ENCODE results near the gene ATG16L1. TPM values are rescaled to one million over a fixed set of nuclear protein-coding genes. Genes with fewer than 3 reads are reported as not detected.

Gene ATG16L1
- total and polyA plus RNA-seq, 8 donors = 7.4 to 15.0 (median 10.5) TPM

- no peak overlapping the region for H3K27ac ChIP-seq
- ATAC-seq = no peak
- no peak for FAIRE-seq
- H3K4me1 ChIP-seq = no peaks in the 10 kb centered on the region
- H3K36me3 ChIP-seq = peaks cover 0 to 67% (median 39%) of the 10 kb centered on the region in 3 donors
- H3K9me3 ChIP-seq = no peaks in the 10 kb centered on the region
- H3K4me3 ChIP-seq = no peak overlapping the region
- TF ChIP-seq CTCF (IDR thresholded peaks at IDR 0.05) = no peak
- intact Hi-C loops (cut with DNase I) = no loop called here
- WGBS, 2 donors = 84 to 89% methylated on average over 8 of the region's 8 CpGs
- no peaks in the 10 kb centered on the region for H3K27me3 ChIP-seq
- no peak for DNase-seq
Measured at GRCh38 chr2:233264667-233265066, 13.2 kb downstream of the ATG16L1 start.

- intact Hi-C loops (cut with DNase I) = no loop called here
- no peaks in the 10 kb centered on the region for H3K9me3 ChIP-seq
Measured at GRCh38 chr2:233265899-233266431, 14.5 kb downstream of the ATG16L1 start.

GRCh38 chr2:233266481-233266880 lies 15.0 kb downstream of the ATG16L1 start:
- no peak for TF ChIP-seq CTCF (IDR thresholded peaks at IDR 0.05)
- Histone ChIP-seq H3K27me3 (no peaks in the 10 kb centered on the region), H3K4me3 (no peak overlapping the region), H3K27ac (no peak overlapping the region), H3K36me3 (peaks cover 0 to 52% (median 32%) of the 10 kb centered on the region in 3 donors), H3K4me1 (peaks cover 6 to 17% (median 13%) of the 10 kb centered on the region in 3 donors), H3K9me3 (no peaks in the 10 kb centered on the region)
- FAIRE-seq = no peak
- no peak for DNase-seq
- intact Hi-C loops (cut with DNase I) = no loop called here
- WGBS, 2 donors = 92 to 95% methylated on average over 4 of the region's 4 CpGs
- ATAC-seq = no peak

More at GRCh38 chr2:233265899-233266431, 14.5 kb downstream of the ATG16L1 start:
- Histone ChIP-seq H3K4me3 (no peak overlapping the region), H3K27ac (no peak overlapping the region), H3K4me1 (peaks cover under 1 to 12% (median 9%) of the 10 kb centered on the region in 3 donors), H3K36me3 (peaks cover 0 to 56% (median 32%) of the 10 kb centered on the region in 3 donors), H3K27me3 (no peaks in the 10 kb centered on the region)
- TF ChIP-seq CTCF (IDR thresholded peaks at IDR 0.05) = no peak
- DNase-seq = no peak
- 92 to 93% methylated on average over 10 of the region's 10 CpGs for WGBS, 2 donors
- no peak for FAIRE-seq
- no peak for ATAC-seq

GRCh38 chr2:233267516-233268245 lies 16.2 kb downstream of the ATG16L1 start:
- FAIRE-seq (no peak), DNase-seq (no peak), ATAC-seq (peak in 3 of 4 donors; percentile 26 to 63 (median 37))
- intact Hi-C loops (cut with DNase I) = no loop called here
- TF ChIP-seq CTCF (IDR thresholded peaks at IDR 0.05) = no peak
- WGBS, 2 donors = 90 to 94% methylated on average over 6 of the region's 6 CpGs
- Histone ChIP-seq H3K4me3 (no peak overlapping the region), H3K9me3 (no peaks in the 10 kb centered on the region), H3K36me3 (peaks cover 0 to 42% (median 32%) of the 10 kb centered on the region in 3 donors), H3K27ac (no peak overlapping the region), H3K4me1 (peaks cover 8 to 20% (median 17%) of the 10 kb centered on the region in 3 donors), H3K27me3 (no peaks in the 10 kb centered on the region)

GRCh38 chr2:233270366-233270765 lies 18.9 kb downstream of the ATG16L1 start:
- peaks cover 5 to 35% (median 24%) of the 10 kb centered on the region in 3 donors for H3K36me3 ChIP-seq
- DNase-seq (no peak), FAIRE-seq (no peak), ATAC-seq (no peak)
- H3K4me3 ChIP-seq = no peak overlapping the region
- no peak for TF ChIP-seq CTCF (IDR thresholded peaks at IDR 0.05)
- no peaks in the 10 kb centered on the region for H3K27me3 ChIP-seq
- no peaks in the 10 kb centered on the region for H3K9me3 ChIP-seq
- H3K27ac ChIP-seq = peak overlapping the region in 1 of 4 donors; percentile 50
- 76 to 79% methylated on average over 5 of the region's 5 CpGs for WGBS, 2 donors
- peaks cover 8 to 20% (median 17%) of the 10 kb centered on the region in 3 donors for H3K4me1 ChIP-seq
- intact Hi-C loops (cut with DNase I) = no loop called here
